GM12801 (cell line): ENCODE data around the gene FIS1.

ENCODE experiments used
- TF ChIP-seq, protein P1 (sequence below): IDR thresholded peaks from one replicate; pipeline ENCODE4 v1.5.1; 2011; ENCODE audit warnings: control low read depth; ENCODE audit not compliant: insufficient read length; ENCODE audit errors: extremely low read depth

FIS1 gene

DNA sequence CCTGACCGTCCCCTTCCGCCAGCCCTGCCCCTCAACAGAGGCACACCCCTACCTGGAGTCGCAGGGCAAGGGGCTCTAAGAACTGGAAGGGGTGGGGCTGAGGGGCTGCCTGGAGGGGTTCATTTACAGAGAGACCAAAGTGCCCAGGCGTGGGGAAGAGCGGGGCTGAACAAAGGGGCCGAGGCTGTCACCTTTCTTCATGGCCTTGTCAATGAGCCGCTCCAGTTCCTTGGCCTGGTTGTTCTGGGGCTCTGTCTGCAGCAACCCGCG, 5.0 kb downstream of the FIS1 start:
- TF ChIP-seq, protein P1, sequence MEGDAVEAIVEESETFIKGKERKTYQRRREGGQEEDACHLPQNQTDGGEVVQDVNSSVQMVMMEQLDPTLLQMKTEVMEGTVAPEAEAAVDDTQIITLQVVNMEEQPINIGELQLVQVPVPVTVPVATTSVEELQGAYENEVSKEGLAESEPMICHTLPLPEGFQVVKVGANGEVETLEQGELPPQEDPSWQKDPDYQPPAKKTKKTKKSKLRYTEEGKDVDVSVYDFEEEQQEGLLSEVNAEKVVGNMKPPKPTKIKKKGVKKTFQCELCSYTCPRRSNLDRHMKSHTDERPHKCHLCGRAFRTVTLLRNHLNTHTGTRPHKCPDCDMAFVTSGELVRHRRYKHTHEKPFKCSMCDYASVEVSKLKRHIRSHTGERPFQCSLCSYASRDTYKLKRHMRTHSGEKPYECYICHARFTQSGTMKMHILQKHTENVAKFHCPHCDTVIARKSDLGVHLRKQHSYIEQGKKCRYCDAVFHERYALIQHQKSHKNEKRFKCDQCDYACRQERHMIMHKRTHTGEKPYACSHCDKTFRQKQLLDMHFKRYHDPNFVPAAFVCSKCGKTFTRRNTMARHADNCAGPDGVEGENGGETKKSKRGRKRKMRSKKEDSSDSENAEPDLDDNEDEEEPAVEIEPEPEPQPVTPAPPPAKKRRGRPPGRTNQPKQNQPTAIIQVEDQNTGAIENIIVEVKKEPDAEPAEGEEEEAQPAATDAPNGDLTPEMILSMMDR: no peak

DNA sequence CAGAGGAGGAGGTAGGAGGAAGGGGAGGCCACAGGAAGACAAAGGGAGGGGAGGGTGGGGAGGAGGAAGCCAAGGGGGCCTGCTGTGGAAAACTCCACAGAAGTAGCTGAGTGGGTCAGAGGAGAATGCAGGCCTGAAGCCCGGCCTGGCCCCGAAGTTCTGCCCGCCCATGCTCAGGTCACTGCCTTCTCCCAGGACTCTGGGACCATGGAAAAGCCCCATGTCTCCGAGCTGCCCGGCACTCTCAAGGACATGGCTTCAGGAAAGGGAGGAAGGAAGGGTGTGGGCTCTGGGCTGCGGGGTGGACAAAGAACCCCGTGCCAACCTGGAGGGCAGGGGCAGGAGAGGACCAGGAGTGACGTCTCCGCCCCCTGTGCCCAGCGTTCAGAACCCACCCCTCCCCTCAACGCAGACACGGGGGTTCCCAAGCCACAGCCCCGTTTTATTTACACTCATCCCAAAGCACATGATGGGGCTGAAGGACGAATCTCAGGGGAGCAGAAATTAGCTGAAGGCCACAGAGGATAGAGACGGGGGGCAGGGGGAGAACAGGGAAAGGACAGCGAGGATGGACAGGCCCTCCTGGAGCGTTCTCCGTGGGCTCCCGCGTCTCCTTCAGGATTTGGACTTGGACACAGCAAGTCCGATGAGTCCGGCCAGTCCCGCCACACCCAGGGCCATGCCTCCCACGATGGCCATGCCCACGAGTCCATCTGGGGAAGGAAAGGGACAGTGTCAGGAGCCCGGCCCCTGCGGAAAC, 5.5 kb downstream of the FIS1 start:
- TF ChIP-seq, protein P1: no peak

DNA sequence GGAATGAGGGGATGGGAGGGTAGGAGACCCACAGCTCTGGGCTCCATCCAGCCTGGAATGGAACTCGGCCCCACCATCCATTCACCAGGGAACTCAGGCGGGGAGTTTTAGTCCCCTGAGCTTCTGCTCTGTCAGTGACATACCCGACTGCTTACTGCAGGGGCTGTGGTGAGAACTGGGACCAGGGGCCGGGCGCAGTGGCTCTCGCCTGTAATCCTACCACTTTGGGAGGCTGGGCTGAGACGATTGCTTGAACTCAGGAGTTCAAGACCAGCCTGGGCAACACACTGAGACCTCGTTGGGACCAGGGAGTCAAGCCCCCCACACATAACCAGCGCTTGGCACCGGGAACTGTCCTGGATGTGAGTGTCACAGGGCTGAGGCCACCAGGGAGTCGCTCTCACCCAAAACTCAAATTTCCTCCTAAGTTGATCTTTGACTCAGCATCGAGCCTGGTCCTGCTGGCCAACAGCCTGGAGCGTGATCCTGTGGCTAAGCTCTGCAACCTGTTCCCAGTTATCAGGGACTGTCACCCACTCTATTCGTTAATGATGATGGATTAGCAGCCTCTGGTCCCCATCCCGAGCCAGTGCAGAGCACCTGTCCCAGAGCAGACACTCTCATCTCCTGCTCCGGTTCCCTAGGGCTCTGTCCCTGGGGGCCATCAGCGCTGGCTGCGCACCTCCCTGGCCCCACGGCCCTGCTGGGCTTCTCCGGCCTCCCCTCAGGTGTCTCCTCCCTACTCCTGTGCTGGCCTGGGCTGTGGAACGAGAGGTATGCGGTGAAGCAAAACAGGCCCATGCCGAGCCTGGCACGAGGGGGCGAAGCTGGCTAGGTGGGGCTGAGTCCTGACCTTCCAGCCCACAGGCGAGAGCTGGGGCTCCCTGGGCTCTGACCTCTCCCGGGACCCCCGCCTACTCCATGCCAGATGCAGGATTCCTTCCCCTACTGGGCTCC, 6.4 kb downstream of the FIS1 start:
- TF ChIP-seq, protein P1: no peak

DNA sequence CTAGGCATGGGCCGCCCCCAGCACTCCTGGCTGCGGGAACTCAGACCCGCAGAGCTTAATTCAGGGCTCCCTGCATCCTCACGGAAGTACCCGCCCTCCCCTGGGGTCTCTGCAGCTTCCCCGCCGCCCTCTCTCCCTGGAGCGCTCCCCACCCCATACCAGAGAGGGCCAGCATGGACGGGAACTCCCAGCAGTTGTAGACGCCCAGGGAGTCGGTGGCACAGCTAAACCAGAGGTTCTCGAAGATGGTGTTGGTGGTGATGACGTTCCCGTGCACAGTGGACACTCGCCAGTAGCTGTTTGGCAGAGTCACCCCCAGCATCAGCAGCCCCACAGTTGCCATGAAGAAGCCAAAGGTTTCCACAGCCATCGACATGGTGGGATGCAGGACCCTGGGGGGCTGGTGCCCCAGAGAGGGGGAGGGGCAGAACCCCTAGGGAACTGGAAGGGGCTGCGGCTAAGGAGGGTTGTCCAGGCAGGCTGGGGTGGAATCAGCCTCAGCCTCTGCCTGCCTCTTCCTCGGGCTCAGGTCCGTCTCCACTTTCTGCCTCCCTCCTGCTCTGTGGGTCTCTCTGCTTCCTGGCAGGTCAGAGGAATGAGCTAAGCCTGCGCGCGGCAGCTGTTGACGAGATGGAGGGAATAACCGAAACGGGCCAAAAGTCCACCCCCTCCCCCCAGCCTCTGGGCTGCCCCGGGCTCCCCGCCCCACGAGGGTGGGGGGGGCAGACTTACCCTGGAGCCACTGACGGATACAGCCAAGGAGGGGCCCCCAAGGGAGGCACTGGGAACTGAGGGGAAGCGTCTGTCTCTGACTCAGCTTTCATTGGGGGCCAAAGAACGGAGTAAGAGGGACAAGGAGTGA, 7.4 kb downstream of the FIS1 start, which contains the start of gene CLDN15:
CLDN15 (minus strand) TSS at position 597 of the 862 bp plus-strand sequence; CDS start at position 376, 221 bp downstream.
- TF ChIP-seq, protein P1: no peak

DNA sequence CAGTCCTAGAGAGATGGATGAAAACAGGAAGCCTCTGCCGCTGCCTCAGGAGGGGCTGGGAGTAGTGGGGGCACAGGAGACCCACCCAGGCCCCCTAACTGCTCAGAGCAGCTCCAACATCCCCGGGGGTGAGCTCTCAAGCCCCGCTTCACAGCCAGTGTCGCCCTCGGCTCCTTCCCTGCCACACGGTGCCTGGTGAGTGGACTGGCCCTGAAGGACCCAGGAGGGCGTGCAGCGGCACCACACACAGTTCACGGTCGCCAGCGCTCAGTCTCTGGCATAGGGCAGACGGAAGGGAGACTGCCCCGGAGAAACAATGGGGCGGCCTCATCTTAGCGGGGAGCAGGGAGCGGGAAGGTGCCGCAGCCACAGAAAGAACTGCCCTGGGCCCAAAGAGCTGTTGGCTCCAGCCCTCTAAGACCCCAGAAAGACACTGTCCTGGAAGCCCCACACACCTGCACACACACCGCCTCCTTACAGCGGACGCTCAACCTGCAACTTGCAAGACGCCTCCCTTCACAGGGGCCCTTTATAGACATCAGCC, 8.5 kb downstream of the FIS1 start:
- TF ChIP-seq, protein P1: no peak

DNA sequence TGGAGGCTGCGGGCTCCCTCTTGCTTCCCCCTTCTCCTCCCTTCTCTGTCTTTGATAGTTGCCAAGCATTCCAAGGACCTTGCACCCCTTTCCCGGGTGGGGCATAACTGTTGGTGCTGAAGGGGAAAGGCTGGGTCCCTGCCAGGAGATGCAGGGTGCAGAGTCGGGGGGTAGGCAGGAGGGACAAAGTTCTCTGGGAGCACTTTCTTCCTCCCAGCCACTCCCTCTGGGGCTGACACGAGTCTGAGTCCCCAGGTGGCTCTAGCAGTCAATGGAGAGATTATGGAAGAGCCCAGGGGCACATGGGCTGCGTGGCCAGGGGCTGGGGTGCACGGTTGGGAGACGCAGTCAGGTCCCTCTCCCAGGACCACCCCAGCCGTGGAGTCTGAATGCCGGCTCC, 9.4 kb downstream of the FIS1 start:
- TF ChIP-seq, protein P1: no peak

DNA sequence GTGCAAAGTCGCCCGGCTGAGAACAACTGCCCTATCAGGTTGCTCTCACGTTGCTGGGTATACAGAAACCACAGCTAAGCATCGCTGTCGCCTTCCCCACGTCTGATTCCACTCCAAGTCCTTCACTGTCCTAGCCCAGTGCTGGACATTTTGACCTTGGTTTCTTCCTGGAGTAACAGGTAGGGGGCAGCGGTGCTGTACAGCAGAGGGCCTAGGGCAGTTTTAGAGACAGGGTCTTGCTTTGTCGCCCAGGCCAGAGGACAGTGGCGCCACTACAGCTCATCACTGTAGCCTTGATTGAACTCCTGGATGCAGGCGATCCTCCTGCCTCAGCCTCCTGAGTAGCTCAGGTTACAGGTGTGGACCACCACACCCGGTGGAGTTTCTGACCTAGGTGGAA, 9.8 kb downstream of the FIS1 start:
- TF ChIP-seq, protein P1: no peak
